HG02852 (cell line): ENCODE measurements around the gene ARHGAP27.

ENCODE experiments used
- ATAC-seq: cut with Tn5 transposase; IDR thresholded peaks from one replicate; pipeline ENCODE4 v1.9.1; 2021; ENCODE audit warnings: mild to moderate bottlenecking, moderate library complexity; ENCODE audit not compliant: unreplicated experiment

The ARHGAP27 gene

DNA sequence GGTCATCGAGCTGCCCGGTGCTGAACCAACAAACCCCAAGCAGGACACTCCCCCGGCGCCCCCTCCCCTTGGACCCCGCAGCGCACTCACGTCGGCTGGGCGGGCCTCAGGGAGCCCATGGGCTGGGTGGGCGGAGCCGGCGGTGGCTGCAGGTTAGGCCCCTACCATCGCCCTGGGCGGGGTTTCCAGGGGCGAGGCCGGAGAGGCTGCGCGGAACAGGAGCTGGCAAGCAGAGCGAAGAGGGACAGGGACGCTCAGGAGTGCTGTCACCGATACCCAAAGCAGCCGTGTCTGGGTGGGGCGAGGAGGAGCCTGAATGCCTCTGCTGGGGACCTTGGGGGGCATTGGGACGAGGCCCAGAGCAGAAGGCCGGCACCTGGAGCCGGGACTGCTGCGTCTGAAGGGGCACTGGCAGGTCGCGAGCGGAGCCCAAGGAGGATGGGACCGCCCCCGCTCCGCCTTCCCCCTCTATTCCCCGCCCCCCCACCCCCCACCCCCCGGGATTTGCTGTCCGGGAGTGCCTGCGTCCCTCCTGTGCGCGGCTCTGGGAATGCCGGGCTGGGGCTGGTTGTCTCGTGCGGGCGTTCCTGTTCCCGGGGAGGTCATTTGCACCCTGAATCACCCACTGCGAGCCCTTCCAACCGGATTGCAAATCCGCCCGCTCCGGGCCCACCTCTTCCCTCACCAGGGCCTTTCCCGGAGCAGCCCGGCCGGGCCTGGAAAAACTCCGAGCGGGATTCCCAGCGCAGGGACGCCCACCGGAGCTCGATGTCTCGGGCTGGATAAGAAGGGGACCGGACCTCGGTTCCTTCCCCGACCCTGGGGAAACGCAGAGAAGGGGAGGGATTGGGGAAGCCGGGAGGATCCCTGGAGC, 902 bp downstream of the ARHGAP27 start:
- ATAC-seq = peak; percentile 59

DNA sequence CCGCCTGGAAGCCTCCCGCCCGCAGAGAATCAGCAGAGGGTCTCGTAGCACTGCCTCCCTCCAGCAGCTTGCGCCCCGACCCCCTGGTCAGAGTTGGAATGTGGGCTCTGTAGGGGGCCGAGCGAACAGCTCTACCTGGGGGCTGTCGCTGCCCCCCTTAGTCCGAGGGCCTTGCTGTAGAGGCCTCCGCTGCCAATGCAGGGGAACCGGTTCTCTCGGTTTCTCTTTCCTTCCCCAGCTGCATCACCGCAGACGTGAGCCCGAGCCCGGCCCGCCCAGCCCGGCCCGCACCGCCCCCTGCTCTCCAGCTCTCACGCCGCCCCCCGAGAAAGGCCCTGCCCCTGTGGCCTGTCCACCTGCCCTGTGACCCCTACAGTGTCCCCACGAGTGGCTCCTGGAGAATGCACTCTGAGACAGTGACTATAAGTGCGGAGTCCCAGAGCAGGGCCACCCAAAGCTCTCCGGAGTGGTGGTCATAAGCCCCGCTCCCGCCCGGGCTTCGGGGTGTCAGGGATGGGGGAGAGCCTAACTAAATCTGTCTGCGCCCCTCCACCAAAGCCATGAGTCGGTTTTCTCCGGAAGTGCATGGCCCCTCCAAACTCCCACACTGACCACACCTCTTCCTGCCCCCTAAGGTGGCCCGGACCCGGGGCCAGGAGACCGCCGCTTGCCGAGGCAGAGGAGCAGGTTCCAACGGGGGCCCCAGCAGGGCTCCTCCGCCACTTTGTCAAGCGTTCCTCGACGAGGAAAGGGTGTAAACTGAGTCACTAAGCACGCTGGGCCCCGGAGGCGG, 1.7 kb downstream of the ARHGAP27 start:
- ATAC-seq = peak; percentile 29

DNA sequence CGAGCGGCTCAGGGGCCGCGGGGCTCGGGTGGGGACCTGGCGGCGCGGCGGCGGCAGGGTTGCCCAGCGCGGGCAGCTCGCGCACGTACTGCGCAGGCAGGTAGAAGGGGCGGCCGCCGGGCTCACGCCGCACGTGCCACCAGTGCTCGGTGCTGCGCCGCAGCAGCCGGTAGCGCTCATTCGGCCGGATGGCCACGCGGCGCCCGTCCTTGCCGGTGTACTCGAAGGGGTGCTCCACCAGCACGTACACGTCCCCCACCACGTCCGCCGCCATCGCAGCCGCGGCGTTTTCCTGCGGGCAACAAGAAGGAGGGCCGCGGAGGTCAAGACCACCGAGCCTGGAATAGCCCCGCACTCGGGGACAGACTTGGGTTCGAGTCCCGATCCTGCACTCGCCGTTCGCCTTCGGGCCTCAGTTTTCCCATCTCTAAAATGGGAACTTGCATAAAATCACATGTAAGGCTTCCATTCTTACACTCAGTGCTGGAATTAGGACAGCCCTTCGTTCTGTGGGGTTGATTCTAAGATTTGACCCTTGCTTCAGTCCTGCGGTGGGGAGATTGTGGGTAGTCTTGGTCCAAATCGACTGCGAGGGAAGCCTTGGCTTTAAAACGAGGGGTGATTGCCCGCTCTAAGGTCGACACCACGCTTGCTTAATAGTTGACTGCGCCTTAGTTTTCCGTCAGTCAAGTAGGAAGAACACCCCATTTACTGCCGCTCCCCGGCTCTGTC, 2.5 kb downstream of the ARHGAP27 start:
- no peak for ATAC-seq

DNA sequence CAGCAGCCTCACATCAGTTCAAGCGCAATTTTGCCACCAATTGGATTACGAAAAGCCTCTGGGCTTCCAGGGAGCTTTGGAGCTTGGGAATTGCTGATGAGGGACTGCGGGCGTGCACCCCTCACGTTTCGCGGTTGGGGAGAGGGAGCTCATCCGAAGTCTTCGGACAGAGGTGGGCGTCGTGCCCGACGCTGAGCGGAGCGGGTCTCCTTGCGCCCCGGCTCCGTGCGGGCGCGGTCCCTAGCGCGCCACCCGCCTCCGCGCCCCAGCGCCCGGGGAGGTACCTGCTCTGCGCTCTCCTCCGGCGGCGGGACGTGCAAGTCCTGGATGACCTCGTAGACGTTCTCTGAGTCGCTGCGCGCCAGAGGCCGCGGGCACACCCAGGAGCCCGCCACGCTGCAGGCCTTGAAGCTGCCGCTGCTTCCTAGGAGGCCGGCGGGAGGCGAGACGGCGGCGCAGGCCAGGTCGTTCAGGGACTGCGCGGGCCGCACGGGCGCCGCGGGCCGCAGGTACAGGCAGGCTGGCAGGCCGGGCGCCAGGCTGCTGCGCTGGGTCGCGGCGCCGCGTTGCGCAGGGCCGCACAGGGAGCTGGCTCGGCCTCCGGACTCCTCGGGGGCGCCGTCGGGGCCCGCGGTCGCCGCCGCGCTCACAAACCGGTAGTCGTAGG, 3.2 kb downstream of the ARHGAP27 start:
- no peak for ATAC-seq

DNA sequence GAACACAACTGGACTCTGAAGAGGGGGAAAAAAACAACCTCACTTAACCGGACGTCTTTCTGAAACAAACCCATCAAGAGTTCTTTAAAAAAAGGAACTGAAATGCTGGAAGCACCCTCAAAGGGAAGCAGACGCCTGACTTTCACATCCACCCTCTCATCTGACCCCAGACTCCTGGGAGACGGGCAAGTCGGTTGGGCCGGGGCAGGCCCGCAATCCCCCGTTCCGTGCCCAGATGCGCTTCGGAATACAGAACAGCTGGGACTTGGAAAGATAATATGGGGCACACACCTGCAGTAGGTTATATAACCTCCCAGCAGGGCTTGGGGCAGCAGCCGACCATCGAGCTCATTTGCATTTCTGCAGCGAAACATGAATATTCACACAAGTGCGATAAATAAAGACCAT, 3.7 kb downstream of the ARHGAP27 start:
- ATAC-seq = no peak

DNA sequence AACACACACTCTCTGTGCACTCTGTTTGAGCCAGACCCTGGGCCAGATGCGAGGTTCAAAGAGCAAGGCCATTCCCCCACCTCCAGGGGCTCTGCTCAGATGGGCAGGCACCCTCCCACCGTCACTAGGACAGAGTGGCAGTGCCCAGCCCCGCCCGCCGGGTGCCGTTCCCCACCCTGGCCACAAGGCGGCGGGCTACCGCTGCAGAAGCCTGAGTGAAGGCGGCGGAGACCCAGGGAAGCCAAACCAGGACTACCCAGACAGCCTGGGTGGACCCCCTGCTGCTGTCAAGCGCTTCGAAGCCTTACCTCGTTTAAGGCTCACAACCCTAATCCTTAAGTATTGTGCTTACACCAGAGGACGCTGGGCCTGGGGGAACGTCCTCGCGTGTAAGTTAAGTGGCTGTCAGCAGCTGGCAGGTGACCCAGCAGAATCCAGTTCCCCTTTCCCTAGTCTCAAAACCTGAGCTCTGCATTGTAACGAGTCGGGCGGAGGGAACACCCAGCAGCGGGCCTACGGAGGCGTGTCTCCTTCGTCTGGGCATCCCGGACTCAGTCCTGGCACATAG, 4.5 kb downstream of the ARHGAP27 start:
- peak; percentile 46 for ATAC-seq

DNA sequence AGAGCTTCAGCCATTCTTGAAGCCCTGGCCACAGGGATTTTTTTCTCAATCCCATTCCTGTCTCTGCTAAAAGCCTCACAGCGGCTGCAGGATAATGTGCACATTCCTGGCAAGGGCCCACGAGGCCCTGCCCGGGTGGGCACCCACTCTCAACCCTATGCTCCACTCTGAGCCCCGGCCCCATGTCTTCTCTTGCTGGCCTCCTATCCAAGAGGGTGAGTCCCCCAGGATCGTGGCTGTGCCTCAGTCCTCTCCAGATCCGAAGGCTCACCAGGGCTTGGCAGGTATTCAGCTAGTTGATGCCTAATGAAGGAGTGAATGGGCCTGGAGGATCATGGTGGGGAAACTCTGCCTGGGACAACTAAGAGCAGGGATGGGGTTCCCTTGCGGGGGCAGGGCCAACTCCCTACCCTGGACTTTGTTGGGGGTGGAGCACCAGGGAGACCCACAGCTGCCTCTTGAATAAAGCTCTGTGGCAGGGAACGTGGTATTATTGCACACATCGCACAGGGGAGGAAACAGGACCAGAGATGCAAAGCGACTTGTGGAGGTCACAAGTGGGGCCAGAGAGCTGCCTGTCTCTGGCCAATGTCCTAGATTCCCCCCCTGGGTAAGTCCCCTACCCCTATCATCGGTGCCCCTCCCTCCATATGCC, 5.4 kb downstream of the ARHGAP27 start:
- ATAC-seq = no peak

DNA sequence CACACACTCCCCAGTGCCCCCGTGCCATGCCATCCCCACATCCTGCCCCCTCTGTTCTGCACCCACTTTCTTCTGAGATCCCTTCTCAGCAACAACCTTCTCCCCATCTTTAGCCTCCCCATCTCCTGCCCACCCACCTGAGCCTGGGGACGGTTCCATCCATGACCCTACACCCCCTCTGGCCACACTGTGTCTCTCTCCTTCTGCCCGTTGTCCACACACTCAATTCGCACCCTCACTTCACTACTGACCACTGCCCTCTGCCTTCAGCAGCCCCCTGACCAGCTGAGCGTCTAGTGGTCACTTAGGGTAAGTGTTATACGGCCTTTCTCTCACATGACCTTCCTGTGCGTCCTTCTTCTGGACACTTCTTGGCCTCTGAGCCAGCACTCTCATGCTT, 6.1 kb downstream of the ARHGAP27 start:
- ATAC-seq = no peak

DNA sequence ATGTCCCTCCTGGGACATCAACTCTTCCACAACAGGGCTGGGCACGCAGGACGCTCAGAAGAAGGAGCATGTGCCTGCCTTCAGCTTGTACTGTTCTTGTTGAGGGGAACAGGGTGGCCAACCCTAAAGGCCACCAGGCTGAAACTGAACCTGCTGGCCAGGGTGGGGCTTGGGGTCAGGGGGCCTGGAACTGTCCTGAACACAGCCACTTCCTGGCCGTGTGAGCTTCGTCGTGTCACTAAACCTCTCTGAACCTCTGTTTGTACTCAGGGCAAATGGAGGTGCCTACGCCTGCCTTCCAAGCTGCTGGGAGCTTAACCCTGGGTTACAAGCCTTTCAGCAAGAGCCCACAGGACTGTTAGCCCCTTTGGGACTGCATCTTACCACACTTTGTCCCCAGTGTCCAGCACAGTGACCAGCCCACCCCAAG, 6.7 kb downstream of the ARHGAP27 start:
- ATAC-seq = no peak

DNA sequence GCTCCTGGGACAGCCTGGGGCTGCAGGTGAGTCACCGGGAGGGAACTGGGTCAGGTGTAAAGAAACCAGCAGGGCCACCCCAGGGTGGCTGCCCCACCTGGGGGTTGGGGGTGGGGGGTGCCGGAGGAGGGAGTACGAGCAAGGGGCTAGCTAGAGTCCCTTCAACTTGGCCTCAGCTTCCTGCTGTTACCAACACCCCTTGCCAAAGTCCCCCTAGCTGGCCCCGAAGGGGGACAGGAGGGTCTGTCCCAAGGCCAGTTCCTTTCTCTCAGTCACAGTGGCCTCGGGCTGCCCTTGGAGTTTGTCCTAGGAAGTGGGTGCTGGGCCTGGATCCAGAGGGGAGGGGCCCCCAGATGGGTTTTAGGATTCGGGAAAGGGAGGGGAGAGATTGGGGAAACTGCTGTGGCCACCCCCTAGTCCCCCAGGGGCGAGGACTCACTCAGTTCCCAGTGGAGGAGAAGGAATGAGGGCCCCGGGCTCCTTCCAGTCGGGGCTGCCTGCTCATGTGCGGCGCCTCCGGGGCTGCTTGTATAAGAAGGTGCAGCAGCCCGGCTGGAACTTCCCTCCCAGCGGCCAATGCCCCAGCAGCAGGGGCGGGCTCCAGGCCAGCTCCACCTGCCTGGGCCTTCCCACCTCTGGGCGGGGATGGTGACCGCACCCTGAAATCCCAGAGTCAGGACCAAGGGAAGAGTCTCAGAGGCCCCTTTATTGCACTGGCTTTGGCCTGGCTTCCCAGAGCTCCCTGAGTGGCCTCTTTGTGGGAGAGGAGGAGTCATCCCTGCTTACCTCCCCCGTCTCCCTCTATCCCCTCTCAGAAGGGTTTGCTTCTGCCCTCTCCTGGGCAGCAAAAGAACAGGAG, 7.3 kb downstream of the ARHGAP27 start:
- ATAC-seq = no peak

DNA sequence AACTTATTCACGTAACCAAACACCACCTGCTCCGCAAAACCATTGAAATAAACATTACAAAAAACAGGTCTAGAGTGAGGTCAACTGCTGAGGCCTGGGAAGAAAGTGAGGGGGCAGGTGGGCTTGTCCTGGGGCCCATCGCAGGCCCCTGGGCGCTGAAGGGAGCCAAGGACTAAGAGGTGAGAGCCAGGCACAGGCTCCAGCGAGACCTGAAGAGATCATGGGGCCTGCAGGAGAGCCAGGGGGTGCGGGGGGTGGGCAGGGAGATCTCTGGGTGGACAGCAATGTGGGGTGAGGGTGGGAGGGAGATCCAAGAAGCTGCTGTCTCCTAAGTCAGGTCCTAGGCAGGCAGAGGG, 7.9 kb downstream of the ARHGAP27 start:
- ATAC-seq = no peak

DNA sequence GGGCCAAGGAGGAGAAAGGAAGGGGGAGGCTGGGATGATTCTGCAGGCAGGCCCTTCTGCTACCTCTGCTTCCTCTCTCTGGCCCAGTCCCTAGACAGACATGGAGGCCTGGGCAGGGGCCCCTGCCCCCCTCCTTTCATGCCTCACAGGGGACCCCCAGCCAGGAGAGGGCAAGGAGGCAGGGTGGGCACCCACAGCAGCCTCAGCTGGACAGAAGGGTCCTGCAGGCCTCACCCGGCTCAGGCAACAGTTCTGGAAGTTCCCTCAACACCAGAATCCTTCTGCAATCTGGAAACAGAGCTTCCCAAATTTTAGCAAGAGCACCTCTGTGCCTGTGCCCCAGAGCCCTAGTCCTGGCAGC, 8.7 kb downstream of the ARHGAP27 start:
- no peak for ATAC-seq

DNA sequence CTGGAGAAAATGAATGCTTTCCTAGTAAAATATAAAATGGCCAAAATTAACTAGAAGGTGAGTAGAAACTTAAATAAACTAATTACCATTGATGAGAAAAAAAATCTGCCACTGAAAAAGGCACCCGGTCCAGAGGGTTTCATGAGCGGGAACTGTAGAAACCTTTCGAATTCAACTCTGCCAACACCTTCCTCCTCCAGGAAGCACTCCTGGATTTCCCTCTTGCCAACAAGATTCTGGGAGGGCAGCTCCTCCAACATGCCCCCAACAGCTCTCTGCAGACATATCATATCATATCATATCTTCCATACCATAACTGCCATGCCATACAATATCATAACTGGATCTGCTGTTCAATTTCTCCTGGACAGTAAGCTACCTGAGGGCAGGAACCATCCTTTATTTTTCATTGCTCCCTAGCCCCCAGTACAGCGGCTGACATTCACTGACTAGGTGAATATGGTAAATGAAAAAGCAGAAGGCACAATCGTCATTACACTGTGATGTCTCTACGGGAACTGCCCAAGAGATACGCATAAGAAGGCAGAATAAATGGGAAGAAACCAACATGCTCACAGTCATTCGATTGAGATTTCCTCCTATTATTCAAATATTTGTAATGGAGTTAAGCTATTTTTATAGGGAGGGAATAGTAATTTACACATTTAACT, 9.2 kb downstream of the ARHGAP27 start:
- no peak for ATAC-seq

DNA sequence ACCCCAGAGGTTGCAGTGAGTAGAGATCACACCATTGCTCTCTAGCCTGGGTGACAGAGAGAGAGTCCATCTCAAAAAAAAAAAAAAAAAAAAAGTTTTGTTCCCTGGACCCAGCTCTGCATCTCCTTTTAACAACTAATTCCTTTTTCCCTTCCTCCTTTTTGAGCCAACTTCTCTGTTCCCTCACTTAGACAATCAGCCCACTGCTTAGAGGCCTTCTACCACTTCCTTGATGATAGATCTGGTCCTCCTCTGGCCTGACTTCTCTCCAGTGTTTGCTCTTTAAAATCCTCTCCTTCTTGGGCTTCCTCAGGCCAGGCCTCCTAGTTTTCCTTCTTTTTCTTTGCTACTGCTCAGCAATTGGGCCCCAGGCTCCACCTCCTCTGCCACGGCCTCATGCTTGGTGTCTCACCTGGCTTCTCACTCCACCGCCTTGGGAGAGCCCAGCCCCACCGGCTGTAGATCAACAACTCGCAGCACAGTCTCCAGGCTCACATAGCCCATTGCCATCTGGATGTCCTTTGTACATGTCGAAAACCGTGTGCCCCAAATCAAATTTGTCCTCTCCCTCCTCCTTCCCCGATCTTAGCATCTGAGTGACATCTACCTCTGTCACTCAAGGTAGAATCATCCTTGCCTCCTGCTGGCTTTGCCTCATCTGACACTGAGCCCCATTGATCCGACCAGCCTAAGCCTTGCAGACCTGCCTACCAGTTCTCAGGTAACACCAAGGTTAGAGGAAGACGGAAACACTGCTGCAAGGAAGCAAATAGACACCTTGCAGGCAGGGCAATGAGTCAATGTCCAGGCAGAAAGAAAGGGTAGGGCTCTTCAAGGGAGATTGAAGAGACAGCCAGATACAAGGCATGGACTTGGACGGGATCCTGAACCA, 17.4 kb downstream of the ARHGAP27 start:
- no peak for ATAC-seq

DNA sequence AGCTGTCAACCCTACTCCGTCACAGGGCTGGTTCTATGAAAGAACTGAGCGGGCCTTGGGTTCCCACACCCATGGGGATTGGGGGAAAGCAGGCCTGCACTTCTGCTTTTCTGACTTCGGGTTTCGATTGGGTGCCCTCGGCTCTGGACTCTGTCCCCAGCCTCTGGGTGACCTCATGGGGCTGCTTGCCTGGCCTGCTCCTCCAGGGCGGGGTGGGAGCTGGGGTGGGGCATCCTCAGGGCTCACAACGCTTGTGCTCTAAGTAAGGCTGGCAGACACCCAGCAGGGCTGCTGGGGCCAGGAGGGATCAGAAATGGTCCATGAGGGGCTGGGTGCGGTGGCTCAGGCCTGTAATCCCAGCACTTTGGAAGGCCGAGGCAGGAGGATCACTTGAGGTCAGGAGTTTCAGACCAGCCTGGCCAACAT, 19.2 kb downstream of the ARHGAP27 start:
- ATAC-seq = no peak

DNA sequence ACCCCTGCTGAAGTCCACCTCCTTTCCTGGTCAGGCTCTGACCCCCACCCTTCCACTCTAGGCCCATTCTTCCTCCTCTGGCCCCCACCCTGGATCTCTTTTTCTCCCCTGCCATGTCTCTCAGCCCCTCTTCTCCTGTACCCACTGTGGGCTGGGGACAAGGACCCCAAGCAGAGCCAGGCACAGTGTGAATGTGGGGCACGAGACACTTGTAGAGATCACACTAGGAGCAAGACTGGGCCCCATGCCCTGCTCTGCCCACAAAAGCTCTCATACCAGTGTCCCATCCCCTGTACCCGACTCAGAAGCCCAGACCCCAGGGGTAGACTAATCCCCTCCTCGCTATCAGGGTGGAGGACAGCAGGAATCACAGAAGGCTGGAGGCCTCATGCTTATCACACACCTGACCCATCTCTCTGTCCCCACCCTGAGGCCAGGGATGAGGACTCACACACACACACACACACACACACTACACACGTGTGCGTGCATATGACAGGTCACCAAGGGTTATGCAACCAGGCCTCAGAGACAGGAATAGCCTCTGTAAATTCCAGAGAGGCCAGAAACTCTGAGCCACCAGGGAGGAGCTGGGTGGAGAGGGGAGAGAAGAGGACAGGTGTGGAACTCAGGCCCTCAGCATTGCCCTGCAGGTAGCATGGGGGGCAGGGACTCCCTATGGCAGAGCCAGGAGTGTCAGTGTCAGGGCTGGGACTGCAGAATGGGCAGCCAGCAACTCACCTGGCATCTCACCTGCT, 21.1 kb downstream of the ARHGAP27 start:
- ATAC-seq = no peak
